Ascending aorta (tissue), 2 donors: ENCODE data around the gene ABHD4. TPM values are rescaled to one million over a fixed set of nuclear protein-coding genes. Genes with fewer than 3 reads are reported as not detected.

Source experiments
- DNase-seq, 2 donors: peaks; one replicate each; pipeline ENCODE4 v3.0.0-alpha.2; 2019; ENCODE audit warnings: low spot score in 2 of 2
- H3K27ac ChIP-seq, 2 donors: fragments of 200-600 bp; sonication (generic); one replicate each; pipeline ENCODE4 v1.5.1; 2016 to 2017; ENCODE audit warnings: mild to moderate bottlenecking in 1 of 2
- H3K27me3 ChIP-seq: fragments of 200-600 bp; sonication (generic); one replicate; pipeline ENCODE4 v1.5.1; 2017
- H3K36me3 ChIP-seq, 2 donors: fragments of 200-600 bp; sonication (generic); one replicate each; pipeline ENCODE4 v1.5.1; 2016
- H3K4me1 ChIP-seq, 2 donors: fragments of 200-600 bp; sonication (generic); one replicate each; pipeline ENCODE4 v1.5.1; 2016 to 2017; ENCODE audit warnings: mild to moderate bottlenecking in 1 of 2
- H3K4me3 ChIP-seq, 2 donors: fragments of 200-600 bp; sonication (generic); one replicate each; pipeline ENCODE4 v1.5.1; 2016 to 2017; ENCODE audit warnings: mild to moderate bottlenecking in 1 of 2
- H3K9me3 ChIP-seq, 2 donors: fragments of 200-600 bp; sonication (generic); one replicate each; pipeline ENCODE4 v1.5.1; 2016
- intact Hi-C: fragments of 100-400 bp; cut with DNase I; formaldehyde crosslinking; loops from one replicate; pipeline ENCODE4 v1.15.1; 2023
- total RNA-seq: library from RNA; depleted of rRNA; stranded (reverse); fragments of >200 nt; gene quantifications from one replicate; pipeline ENCODE4 v1.1.0, GENCODE V29; 2016
- TF ChIP-seq, protein P1 (sequence below), 3 experiments: fragments of 200-600 bp in 2 of 3; fragments of 450-650 bp in 1 of 3; sonication (generic) in 2 of 3; IDR thresholded peaks; one replicate each; pipeline ENCODE4 v1.5.1; 2016 to 2019; ENCODE audit warnings: antibody characterized with exemption in 3 of 3, mild to moderate bottlenecking in 1 of 3, moderate library complexity in 1 of 3

Gene ABHD4
- total RNA-seq, 1 donor from 2014 or later: 33.5 TPM

DNA sequence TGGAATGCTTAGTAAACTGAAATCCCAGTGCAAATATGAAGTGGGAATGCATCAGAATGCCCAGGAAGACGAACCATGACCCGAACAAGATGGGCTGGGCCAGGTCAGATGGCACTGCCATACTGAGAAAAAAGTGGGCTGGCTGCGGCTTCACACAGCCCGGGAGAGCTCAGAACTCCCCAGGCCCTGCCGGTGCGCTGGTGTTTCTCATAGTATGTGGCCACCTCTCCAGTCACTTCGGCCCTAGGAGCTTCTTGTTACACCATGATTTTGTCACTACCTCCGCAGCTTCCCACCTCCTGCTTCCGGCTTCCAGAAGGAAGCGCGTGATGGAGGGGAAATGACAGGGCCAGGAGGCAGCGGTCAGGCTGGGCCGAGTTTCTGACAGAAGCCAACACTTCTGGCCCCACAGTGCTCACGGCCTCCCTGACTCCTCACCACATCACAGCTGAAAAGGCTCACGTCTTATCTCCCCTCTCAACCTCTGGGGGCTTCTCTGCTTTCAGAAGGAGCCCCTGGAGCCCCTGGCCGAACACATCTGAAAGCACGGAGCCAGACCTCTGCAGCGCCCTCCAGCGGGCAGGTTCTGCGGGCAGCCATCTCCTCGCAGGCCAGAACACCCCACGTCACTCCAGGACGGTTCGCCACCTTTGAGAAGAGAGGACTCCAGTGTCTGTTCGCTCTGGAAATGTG lies 39.7 kb upstream of the ABHD4 start:
- H3K27ac ChIP-seq: peak overlapping the region in 1 of 2 donors; percentile 12
- peak in 1 of 2 donors; percentile 65 for DNase-seq
- TF ChIP-seq, protein P1, sequence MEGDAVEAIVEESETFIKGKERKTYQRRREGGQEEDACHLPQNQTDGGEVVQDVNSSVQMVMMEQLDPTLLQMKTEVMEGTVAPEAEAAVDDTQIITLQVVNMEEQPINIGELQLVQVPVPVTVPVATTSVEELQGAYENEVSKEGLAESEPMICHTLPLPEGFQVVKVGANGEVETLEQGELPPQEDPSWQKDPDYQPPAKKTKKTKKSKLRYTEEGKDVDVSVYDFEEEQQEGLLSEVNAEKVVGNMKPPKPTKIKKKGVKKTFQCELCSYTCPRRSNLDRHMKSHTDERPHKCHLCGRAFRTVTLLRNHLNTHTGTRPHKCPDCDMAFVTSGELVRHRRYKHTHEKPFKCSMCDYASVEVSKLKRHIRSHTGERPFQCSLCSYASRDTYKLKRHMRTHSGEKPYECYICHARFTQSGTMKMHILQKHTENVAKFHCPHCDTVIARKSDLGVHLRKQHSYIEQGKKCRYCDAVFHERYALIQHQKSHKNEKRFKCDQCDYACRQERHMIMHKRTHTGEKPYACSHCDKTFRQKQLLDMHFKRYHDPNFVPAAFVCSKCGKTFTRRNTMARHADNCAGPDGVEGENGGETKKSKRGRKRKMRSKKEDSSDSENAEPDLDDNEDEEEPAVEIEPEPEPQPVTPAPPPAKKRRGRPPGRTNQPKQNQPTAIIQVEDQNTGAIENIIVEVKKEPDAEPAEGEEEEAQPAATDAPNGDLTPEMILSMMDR (IDR thresholded peaks at IDR 0.05): no peak
- H3K4me1 ChIP-seq: peaks cover 0 to 11% of the 10 kb centered on the region in 2 donors
- no peaks in the 10 kb centered on the region for H3K9me3 ChIP-seq
- H3K27me3 ChIP-seq: no peaks in the 10 kb centered on the region
- H3K36me3 ChIP-seq: peaks cover 0 to under 1% of the 10 kb centered on the region in 2 donors
- H3K4me3 ChIP-seq: no peak overlapping the region
- intact Hi-C loops: loop anchor here (5.0 to 10.0 kb wide), 6 partner anchors 94 to 496 kb away; partner anchors contain the start of genes AJUBA, CDH24 and MMP14

DNA sequence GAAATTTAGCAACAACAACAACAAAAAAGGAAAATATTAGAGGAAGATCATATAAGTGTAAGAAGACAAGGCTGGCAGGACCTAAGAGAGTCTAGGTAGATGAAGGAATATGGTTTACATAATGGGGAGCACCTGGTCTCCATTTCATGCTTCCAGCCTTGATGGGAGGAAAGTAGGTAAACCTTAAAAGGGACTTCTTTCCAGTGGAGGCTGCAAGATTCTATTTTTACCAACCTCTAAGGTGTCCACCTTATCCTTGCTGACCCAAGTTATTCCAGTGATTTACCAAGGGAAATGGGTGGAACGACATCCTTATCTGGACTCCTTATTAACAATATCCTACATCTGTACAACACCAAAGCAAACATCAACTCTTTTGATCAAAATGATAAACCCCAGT lies 39.1 kb upstream of the ABHD4 start:
- intact Hi-C loops: loop anchor here (5.0 to 10.0 kb wide), 6 partner anchors 93 to 496 kb away; partner anchors contain the start of genes AJUBA, CDH24 and MMP14
- H3K27ac ChIP-seq: no peak overlapping the region

DNA sequence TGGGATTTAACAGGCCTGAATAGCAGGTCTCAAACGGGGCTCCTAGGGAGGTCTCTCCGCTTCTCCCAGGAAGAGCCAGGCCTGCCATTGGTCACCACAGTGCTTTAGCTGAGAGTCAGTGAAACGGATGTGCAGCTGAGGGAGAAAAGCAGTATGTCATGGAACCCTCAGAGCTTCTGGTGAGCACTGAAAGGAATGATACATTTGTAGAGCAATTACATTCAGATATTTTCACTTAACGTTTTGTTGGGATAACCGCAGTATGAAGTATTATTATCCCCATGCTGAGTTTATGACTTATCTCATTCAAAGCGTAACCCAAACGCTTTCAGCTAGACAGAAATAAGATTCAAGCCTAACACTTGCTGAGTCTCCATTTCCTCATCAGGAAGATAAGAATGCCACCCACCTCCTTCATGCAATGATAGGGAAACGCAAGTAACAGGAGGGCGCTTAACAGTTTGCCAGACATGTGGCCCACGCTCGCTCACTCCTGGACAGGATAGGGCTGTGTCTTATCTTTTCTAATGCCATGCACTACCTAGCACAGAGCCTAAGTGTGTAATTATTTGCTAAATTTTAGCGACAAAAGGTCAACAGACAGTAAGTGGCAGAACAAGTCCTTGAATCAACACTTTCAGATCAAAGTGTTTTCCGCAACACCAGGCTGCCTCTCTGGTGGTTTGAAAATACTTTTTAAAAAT lies 37.3 kb upstream of the ABHD4 start:
- no peak overlapping the region for H3K27ac ChIP-seq
- no peaks in the 10 kb centered on the region for H3K9me3 ChIP-seq
- TF ChIP-seq, protein P1 (IDR thresholded peaks at IDR 0.05): no peak
- intact Hi-C loops: no loop called here
- H3K36me3 ChIP-seq: peaks cover 6 to 16% of the 10 kb centered on the region in 2 donors
- H3K4me1 ChIP-seq: peaks cover 0 to 11% of the 10 kb centered on the region in 2 donors
- no peaks in the 10 kb centered on the region for H3K27me3 ChIP-seq
- DNase-seq: peak in 1 of 2 donors; percentile 27
- no peak overlapping the region for H3K4me3 ChIP-seq

More for the DNA sequence above, 39.1 kb upstream of the ABHD4 start:
- H3K27me3 ChIP-seq: no peaks in the 10 kb centered on the region
- H3K4me1 ChIP-seq: peaks cover 0 to 11% of the 10 kb centered on the region in 2 donors
- TF ChIP-seq, protein P1 (IDR thresholded peaks at IDR 0.05): no peak
- H3K9me3 ChIP-seq: no peaks in the 10 kb centered on the region
- peaks cover 0 to 7% of the 10 kb centered on the region in 2 donors for H3K36me3 ChIP-seq
- no peak overlapping the region for H3K4me3 ChIP-seq
- no peak for DNase-seq

DNA sequence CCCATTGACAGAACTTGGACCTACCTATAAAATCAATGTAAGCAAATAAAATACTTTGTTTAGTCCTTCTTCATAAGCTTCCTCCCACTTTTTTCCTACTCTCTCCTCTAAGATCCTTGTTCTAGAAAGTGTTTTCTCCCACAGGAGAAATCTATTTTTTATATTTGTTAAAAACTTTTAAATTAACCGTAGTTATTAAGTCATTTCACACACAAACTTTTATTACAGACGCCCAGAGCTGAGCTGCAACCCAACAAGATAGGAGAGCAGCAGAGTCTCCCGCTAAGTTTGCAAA lies 36.8 kb upstream of the ABHD4 start:
- Histone ChIP-seq H3K4me1 (peaks cover 0 to 10% of the 10 kb centered on the region in 2 donors), H3K27ac (no peak overlapping the region)
- intact Hi-C loops: no loop called here

DNA sequence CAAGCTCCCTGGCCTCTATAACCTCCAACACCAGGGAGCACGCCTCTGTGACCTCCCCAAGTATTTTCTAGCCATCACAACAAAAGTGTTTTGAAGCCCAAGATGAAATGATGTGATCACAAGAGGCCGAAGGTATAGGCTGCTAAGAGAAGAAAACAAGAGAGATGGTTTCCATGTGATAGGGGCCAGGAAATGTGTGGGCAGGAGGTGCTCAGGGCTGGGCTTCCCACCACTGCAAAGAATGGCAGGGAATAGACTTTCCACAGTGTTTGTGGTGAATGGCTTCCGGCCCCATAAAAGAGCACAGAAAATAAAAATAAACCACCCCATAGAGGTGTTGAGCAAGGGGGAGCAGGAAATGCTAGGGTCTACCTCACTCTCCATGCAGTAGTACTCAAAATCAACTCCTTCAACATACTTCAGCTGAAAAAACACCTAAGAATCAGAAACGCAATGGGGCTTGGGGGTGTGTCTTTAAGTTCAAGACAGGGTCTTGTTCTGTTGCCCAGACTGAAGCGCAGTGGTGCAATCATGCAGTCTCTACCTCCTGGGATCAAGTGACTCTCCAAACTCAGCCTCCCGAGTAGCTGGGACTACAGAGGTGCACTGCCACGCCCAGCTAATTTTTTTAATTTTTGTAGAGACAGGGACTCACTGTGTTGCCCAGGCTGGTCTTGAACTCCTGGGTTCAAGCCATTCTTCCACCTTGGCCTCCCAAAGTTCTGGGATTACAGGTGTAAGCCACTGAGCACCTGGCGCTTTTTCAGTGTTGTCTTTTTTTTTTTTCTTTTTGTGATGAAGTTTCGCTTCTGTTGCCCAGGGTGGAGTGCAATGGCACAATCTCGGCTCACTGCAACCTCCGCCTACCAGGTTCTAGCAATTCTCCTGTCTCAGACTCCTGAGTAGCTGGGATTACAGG lies 36.2 kb upstream of the ABHD4 start:
- no peak for DNase-seq
- peaks cover 9 to 18% of the 10 kb centered on the region in 2 donors for H3K36me3 ChIP-seq
- H3K27me3 ChIP-seq: no peaks in the 10 kb centered on the region
- peak overlapping the region in 1 of 2 donors; percentile 28 for H3K27ac ChIP-seq
- no peak overlapping the region for H3K4me3 ChIP-seq
- intact Hi-C loops: no loop called here
- peaks cover 0 to 4% of the 10 kb centered on the region in 2 donors for H3K4me1 ChIP-seq
- no peaks in the 10 kb centered on the region for H3K9me3 ChIP-seq
- TF ChIP-seq, protein P1 (IDR thresholded peaks at IDR 0.05): no peak

More for the DNA sequence above, 36.8 kb upstream of the ABHD4 start:
- no peaks in the 10 kb centered on the region for H3K9me3 ChIP-seq
- no peak overlapping the region for H3K4me3 ChIP-seq
- H3K27me3 ChIP-seq: no peaks in the 10 kb centered on the region
- DNase-seq: peak in 1 of 2 donors; percentile 33
- peaks cover 6 to 18% of the 10 kb centered on the region in 2 donors for H3K36me3 ChIP-seq
- TF ChIP-seq, protein P1 (IDR thresholded peaks at IDR 0.05): no peak
